Measurements from ENCODE around the gene KCNT2.

KCNT2 gene

GRCh38 chr1:196427976-196428734 is 180.1 kb downstream of the KCNT2 start (continued):
- TF ChIP-seq TSHZ1 (tag by site-specific recombination; IDR thresholded peaks at IDR 0.05; ENCODE audit: borderline replicate concordance) (no peak), ZNF830 (tag by site-specific recombination; IDR thresholded peaks at IDR 0.05; ENCODE audit: low read depth) (no peak), ZNF510 (tag by site-specific recombination; IDR thresholded peaks at IDR 0.05; ENCODE audit: insufficient replicate concordance) (no peak), ZFP37 (tag by site-specific recombination; IDR thresholded peaks at IDR 0.05) (no peak)

- no peaks in the 10 kb centered on the region for H3K36me3 ChIP-seq (ENCODE audit: control insufficient read depth in 2 of 2, insufficient read depth in 1 of 2, low read length in 2 of 2)
- H3K27ac ChIP-seq (ENCODE audit: extremely low read depth, low read depth, low read length) = no peak overlapping the region
- no peaks in the 10 kb centered on the region for H3K9me3 ChIP-seq (ENCODE audit: control insufficient read depth, insufficient read depth, low read depth, low read length)
- CTCF ChIA-PET = interaction anchor here (0.6 kb wide), 1 partner anchor 839 kb away, joined by 3 read pairs; no protein-coding TSS in a partner anchor
- POLR2A ChIA-PET = no interaction called here
- TF ChIP-seq HIC1 (tag by site-specific recombination; IDR thresholded peaks at IDR 0.05) = no peak
- TF ChIP-seq ZBTB6 (tag by site-specific recombination; IDR thresholded peaks at IDR 0.05) = no peak
- no peak for TF ChIP-seq ZXDB (tag by site-specific recombination; IDR thresholded peaks at IDR 0.05)
- H3K4me3 ChIP-seq (ENCODE audit: low read depth, low read length) = no peak overlapping the region
- no peaks in the 10 kb centered on the region for H3K4me1 ChIP-seq (ENCODE audit: control insufficient read depth, insufficient read depth, low read length)
Measured at GRCh38 chr1:196425513-196425912, 182.7 kb downstream of the KCNT2 start.

- H3K9me3 ChIP-seq (ENCODE audit: control insufficient read depth, insufficient read depth, low read depth, low read length) = no peaks in the 10 kb centered on the region
- ChIA-PET CTCF (no interaction called here), POLR2A (no interaction called here)
- no peaks in the 10 kb centered on the region for H3K36me3 ChIP-seq (ENCODE audit: control insufficient read depth in 2 of 2, insufficient read depth in 1 of 2, low read length in 2 of 2)
- no peak overlapping the region for H3K27ac ChIP-seq (ENCODE audit: extremely low read depth, low read depth, low read length)
- TF ChIP-seq TCF7L2 (IDR thresholded peaks at IDR 0.05; ENCODE audit: borderline replicate concordance, low read depth, low read length) = no peak
- no peak for TF ChIP-seq ZNF239 (tag by site-specific recombination; IDR thresholded peaks at IDR 0.05)
- TF ChIP-seq ZNF645 (tag by site-specific recombination; IDR thresholded peaks at IDR 0.05) = no peak
- no peak for TF ChIP-seq ZNF561 (tag by site-specific recombination; IDR thresholded peaks at IDR 0.05; ENCODE audit: borderline replicate concordance)
- TF ChIP-seq MEIS1 (CRISPR knock-in tag; IDR thresholded peaks at IDR 0.05; ENCODE audit: borderline replicate concordance) = no peak
- TF ChIP-seq KLF17 (tag by site-specific recombination; IDR thresholded peaks at IDR 0.05) = no peak
- TF ChIP-seq GLIS2 (tag by site-specific recombination; IDR thresholded peaks at IDR 0.05) = no peak
- TF ChIP-seq ZNF211 (tag by site-specific recombination; IDR thresholded peaks at IDR 0.05; ENCODE audit: low read depth) = no peak
- TF ChIP-seq ZBTB26 (tag by site-specific recombination; optimal IDR thresholded peaks at IDR 0.05) = no peak
- no peak for TF ChIP-seq ZNF785 (tag by site-specific recombination; IDR thresholded peaks at IDR 0.05)
- TF ChIP-seq ZNF10 (tag by site-specific recombination; IDR thresholded peaks at IDR 0.05) = no peak
- H3K4me3 ChIP-seq (ENCODE audit: low read depth, low read length) = no peak overlapping the region
- H3K4me1 ChIP-seq (ENCODE audit: control insufficient read depth, insufficient read depth, low read length) = no peaks in the 10 kb centered on the region
Measured at GRCh38 chr1:196423612-196424011, 184.6 kb downstream of the KCNT2 start.
